SU-DHL-6 (cell line): ENCODE measurements around the gene ABRACL.

Source experiments
- H2AFZ ChIP-seq: fragments of 200-600 bp; sonication (generic); 2 replicates; pipeline ENCODE4 v1.6.1; 2014; ENCODE audit warnings: low read depth, mild to moderate bottlenecking, moderate library complexity, mixed read lengths, antibody characterized with exemption, low read length; ENCODE audit not compliant: severe bottlenecking
- H3F3A ChIP-seq: fragments of 200-600 bp; shearing (Covaris generic); 2 replicates; pipeline ENCODE4 v1.6.0; 2016; ENCODE audit warnings: antibody characterized with exemption, mild to moderate bottlenecking; ENCODE audit not compliant: insufficient read depth
- H3K27ac ChIP-seq: fragments of 200-600 bp; sonication (generic); 2 replicates; pipeline ENCODE4 v1.5.1; 2016; ENCODE audit warnings: low read depth, mild to moderate bottlenecking, low read length, moderate library complexity, mixed read lengths
- H3K27me3 ChIP-seq: fragments of 200-600 bp; sonication (generic), shearing (Covaris generic); 2 replicates; pipeline ENCODE4 v1.6.0; 2014; ENCODE audit warnings: mild to moderate bottlenecking, low read length
- H3K36me3 ChIP-seq: fragments of 200-600 bp; sonication (generic); 2 replicates; pipeline ENCODE4 v1.6.1; 2014; ENCODE audit warnings: mild to moderate bottlenecking, low read length, mixed read lengths
- H3K4me2 ChIP-seq: fragments of 300-600, 200-600 bp; shearing (Covaris generic), sonication (generic); 2 replicates; pipeline ENCODE4 v1.6.0; 2014; ENCODE audit warnings: low read length, low read depth, mild to moderate bottlenecking; ENCODE audit not compliant: poor library complexity, severe bottlenecking
- H3K4me3 ChIP-seq: fragments of 200-600 bp; sonication (generic); 2 replicates; pipeline ENCODE4 v1.5.1; 2014; ENCODE audit warnings: antibody characterized with exemption, low read length, mild to moderate bottlenecking, mixed read lengths; ENCODE audit not compliant: insufficient read depth, poor library complexity, severe bottlenecking
- H3K79me2 ChIP-seq: fragments of 200-600 bp; sonication (generic); 2 replicates; pipeline ENCODE4 v1.6.1; 2014; ENCODE audit warnings: mild to moderate bottlenecking, low read length, moderate library complexity; ENCODE audit not compliant: insufficient read depth
- H3K9ac ChIP-seq: fragments of 200-600 bp; sonication (generic); 2 replicates; pipeline ENCODE4 v1.7.0; 2014; ENCODE audit warnings: mild to moderate bottlenecking, low read length
- H3K9me2 ChIP-seq: fragments of 200-600 bp; sonication (generic); replicated peaks from 2 replicates; pipeline ENCODE4 v1.6.1; 2014; ENCODE audit warnings: low read length; ENCODE audit not compliant: insufficient read depth
- H3K9me3 ChIP-seq: fragments of 200-600 bp; sonication (generic); 2 replicates; pipeline ENCODE4 v1.6.1; 2014; ENCODE audit warnings: low read length, mixed read lengths; ENCODE audit not compliant: insufficient read depth
- H4K20me1 ChIP-seq: fragments of 200-600 bp; sonication (generic); 2 replicates; pipeline ENCODE4 v1.6.1; 2014; ENCODE audit warnings: low read depth, mild to moderate bottlenecking, antibody characterized with exemption, low read length, moderate library complexity, mixed read lengths
- CTCF ChIP-seq: fragments of 200-600 bp; sonication (generic); IDR thresholded peaks from one replicate; pipeline ENCODE4 v1.5.1; 2017; ENCODE audit warnings: antibody characterized with exemption, mild to moderate bottlenecking, low read length, moderate library complexity; ENCODE audit not compliant: insufficient read depth, poor library complexity, severe bottlenecking
- EZH2phosphoT487 ChIP-seq: fragments of 200-600 bp; sonication (generic), shearing (Covaris generic); conservative IDR thresholded peaks from 2 replicates; pipeline ENCODE4 v1.6.1; 2018; ENCODE audit warnings: mild to moderate bottlenecking, antibody characterized with exemption, low read length, moderate library complexity, mixed read lengths

Gene ABRACL

GRCh38 chr6:138997136-138997535 lies 31.4 kb upstream of the ABRACL start:
- Histone ChIP-seq H3K27ac (no peak overlapping the region), H3F3A (no peaks in the 10 kb centered on the region), H3K9me3 (no peaks in the 10 kb centered on the region), H4K20me1 (no peaks in the 10 kb centered on the region), H3K36me3 (no peaks in the 10 kb centered on the region), H3K27me3 (no peaks in the 10 kb centered on the region), H3K9ac (no peak overlapping the region), H3K4me2 (no peak overlapping the region), H2AFZ (no peak overlapping the region), H3K4me3 (no peak overlapping the region), H3K9me2 (no peaks in the 10 kb centered on the region), H3K79me2 (no peaks in the 10 kb centered on the region)
- TF ChIP-seq EZH2phosphoT487 (no peak), CTCF (no peak)

- no peaks in the 10 kb centered on the region for H3K36me3 ChIP-seq
- H3K79me2 ChIP-seq = no peaks in the 10 kb centered on the region
- H3K27ac ChIP-seq = no peak overlapping the region
- H3K9ac ChIP-seq = no peak overlapping the region
- no peaks in the 10 kb centered on the region for H4K20me1 ChIP-seq
- H3K9me2 ChIP-seq = no peaks in the 10 kb centered on the region
- H3F3A ChIP-seq = no peaks in the 10 kb centered on the region
- H3K9me3 ChIP-seq = no peaks in the 10 kb centered on the region
- TF ChIP-seq EZH2phosphoT487 (no peak), CTCF (no peak)
- H2AFZ ChIP-seq = no peak overlapping the region
- H3K27me3 ChIP-seq = no peaks in the 10 kb centered on the region
- H3K4me3 ChIP-seq = no peak overlapping the region
- H3K4me2 ChIP-seq = no peak overlapping the region
These were observed 28.4 kb upstream of the ABRACL start for GRCh38 chr6:138999949-139000725.

GRCh38 chr6:139003751-139004150 lies 24.8 kb upstream of the ABRACL start:
- H4K20me1 ChIP-seq = no peaks in the 10 kb centered on the region
- no peak for TF ChIP-seq EZH2phosphoT487
- TF ChIP-seq CTCF = no peak
- no peak overlapping the region for H3K9ac ChIP-seq
- H3K36me3 ChIP-seq = no peaks in the 10 kb centered on the region
- H3K9me2 ChIP-seq = no peaks in the 10 kb centered on the region
- H3F3A ChIP-seq = no peaks in the 10 kb centered on the region
- no peaks in the 10 kb centered on the region for H3K9me3 ChIP-seq
- no peak overlapping the region for H2AFZ ChIP-seq
- H3K27me3 ChIP-seq = no peaks in the 10 kb centered on the region
- no peak overlapping the region for H3K4me3 ChIP-seq
- H3K4me2 ChIP-seq = no peak overlapping the region
- no peak overlapping the region for H3K27ac ChIP-seq
- H3K79me2 ChIP-seq = no peaks in the 10 kb centered on the region
